Measurements from ENCODE around the gene LAMA2.

- TF ChIP-seq CTCF (IDR thresholded peaks at IDR 0.05; ENCODE audit: control extremely low read depth in 1 of 3, insufficient read depth in 1 of 3, low read depth in 1 of 3, low read length in 3 of 3) (no peak), MAX (IDR thresholded peaks at IDR 0.05) (no peak), BCL11A (IDR thresholded peaks at IDR 0.05; ENCODE audit: low read depth in 2 of 2, low read length in 2 of 2) (no peak), POLR2A (IDR thresholded peaks at IDR 0.05; ENCODE audit: control extremely low read depth in 1 of 2, low read depth in 2 of 2, low read length in 2 of 2) (no peak), USF2 (IDR thresholded peaks at IDR 0.05; ENCODE audit: low read length) (no peak), GABPA (IDR thresholded peaks at IDR 0.05; ENCODE audit: borderline replicate concordance, insufficient read depth, low read length) (no peak), JUND (IDR thresholded peaks at IDR 0.05; ENCODE audit: low read length) (no peak)
These were observed 590.6 kb downstream of the LAMA2 start for GRCh38 chr6:129473546-129473945.
